ENCODE data around the gene CCDC185. TPM values are rescaled to one million over a fixed set of nuclear protein-coding genes. Genes with fewer than 3 reads are reported as not detected.

Gene CCDC185
- total RNA-seq, 1 experiment from 2014 or later = not detected

DNA sequence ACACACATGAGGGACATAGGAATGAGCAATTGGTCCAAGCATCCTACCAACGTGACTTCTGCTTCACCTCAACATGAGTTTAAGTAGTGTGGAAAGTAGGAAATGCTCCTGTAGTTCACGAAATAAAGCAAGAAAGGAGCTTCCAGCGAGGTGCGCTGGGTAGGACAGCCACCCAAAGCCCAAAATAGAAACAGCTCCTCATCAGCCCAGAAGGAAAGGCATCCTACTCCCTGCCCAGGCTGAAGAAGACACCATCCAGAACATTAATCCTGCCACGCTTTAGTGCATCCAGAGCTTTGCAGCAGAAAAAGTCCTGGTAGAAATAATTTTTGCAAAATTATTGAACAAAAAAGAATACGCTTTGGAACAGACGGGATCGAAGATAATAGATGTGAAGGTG lies 25.9 kb downstream of the CCDC185 start:
- Histone ChIP-seq H2AFZ (no peak overlapping the region), H3K9me3 (ENCODE audit: insufficient read depth, low read depth) (no peaks in the 10 kb centered on the region), H3K4me3 (no peak overlapping the region), H3K9me2 (ENCODE audit: insufficient read depth) (no peaks in the 10 kb centered on the region), H3K79me2 (ENCODE audit: low read depth) (no peaks in the 10 kb centered on the region), H3K4me1 (replicated peaks; ENCODE audit: insufficient read depth) (0 out of 2 replicates have a peak, but pooled peaks cover 4% of the 10 kb centered on the region), H3K27ac (no peak overlapping the region), H3K36me3 (ENCODE audit: low read depth) (no peaks in the 10 kb centered on the region), H3F3A (ENCODE audit: insufficient read depth, low read depth) (no peaks in the 10 kb centered on the region), H4K20me1 (ENCODE audit: insufficient read depth) (no peaks in the 10 kb centered on the region), H3K4me2 (no peak overlapping the region), H3K27me3 (ENCODE audit: insufficient read depth, low read depth) (0 out of 2 replicates have a peak, but pooled peaks cover 5% of the 10 kb centered on the region)
- BruUV-seq (replicated peaks) = no TSS peak
- intact Hi-C loops (cut with micrococcal nuclease; ENCODE audit: unreplicated experiment) = no loop called here
- TF ChIP-seq EZH2 (IDR thresholded peaks at IDR 0.05; ENCODE audit: low read depth) = no peak
- TF ChIP-seq, protein P1, sequence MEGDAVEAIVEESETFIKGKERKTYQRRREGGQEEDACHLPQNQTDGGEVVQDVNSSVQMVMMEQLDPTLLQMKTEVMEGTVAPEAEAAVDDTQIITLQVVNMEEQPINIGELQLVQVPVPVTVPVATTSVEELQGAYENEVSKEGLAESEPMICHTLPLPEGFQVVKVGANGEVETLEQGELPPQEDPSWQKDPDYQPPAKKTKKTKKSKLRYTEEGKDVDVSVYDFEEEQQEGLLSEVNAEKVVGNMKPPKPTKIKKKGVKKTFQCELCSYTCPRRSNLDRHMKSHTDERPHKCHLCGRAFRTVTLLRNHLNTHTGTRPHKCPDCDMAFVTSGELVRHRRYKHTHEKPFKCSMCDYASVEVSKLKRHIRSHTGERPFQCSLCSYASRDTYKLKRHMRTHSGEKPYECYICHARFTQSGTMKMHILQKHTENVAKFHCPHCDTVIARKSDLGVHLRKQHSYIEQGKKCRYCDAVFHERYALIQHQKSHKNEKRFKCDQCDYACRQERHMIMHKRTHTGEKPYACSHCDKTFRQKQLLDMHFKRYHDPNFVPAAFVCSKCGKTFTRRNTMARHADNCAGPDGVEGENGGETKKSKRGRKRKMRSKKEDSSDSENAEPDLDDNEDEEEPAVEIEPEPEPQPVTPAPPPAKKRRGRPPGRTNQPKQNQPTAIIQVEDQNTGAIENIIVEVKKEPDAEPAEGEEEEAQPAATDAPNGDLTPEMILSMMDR (conservative IDR thresholded peaks at IDR 0.05) = no peak
- POLR2A ChIA-PET (ENCODE audit: unreplicated experiment) = interaction anchor here (0.6 kb wide), 1 partner anchor 309 kb away, joined by 3 read pairs; no protein-coding TSS in a partner anchor
- DNase-seq = no peak
- CTCF ChIA-PET = no interaction called here

DNA sequence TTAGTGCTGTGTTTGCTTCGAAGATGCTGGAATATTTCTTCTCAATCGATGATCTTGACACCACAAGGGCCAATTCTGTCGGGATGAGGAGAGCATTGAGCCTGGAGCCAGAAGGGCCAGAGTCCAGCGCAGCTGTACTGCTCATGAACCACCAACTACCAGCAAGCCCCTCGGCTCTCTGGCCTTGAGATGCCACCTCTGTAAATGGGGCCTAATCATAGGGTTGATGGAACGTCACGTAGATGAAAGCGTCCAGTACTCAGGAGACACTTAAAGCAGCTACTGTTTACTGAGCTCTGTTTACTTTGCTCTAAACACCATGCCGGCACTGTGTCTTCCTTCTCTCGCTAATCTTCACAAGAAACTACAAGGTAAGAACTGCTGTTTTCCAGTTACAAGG lies 26.3 kb downstream of the CCDC185 start:
- Histone ChIP-seq H3F3A (ENCODE audit: insufficient read depth, low read depth) (no peaks in the 10 kb centered on the region), H3K4me2 (no peak overlapping the region), H3K27ac (no peak overlapping the region), H3K4me3 (no peak overlapping the region), H3K9me3 (ENCODE audit: insufficient read depth, low read depth) (no peaks in the 10 kb centered on the region), H3K4me1 (replicated peaks; ENCODE audit: insufficient read depth) (0 out of 2 replicates have a peak, but pooled peaks cover 4% of the 10 kb centered on the region), H3K9me2 (ENCODE audit: insufficient read depth) (no peaks in the 10 kb centered on the region), H4K20me1 (ENCODE audit: insufficient read depth) (no peaks in the 10 kb centered on the region), H3K79me2 (ENCODE audit: low read depth) (no peaks in the 10 kb centered on the region), H2AFZ (no peak overlapping the region), H3K36me3 (ENCODE audit: low read depth) (no peaks in the 10 kb centered on the region), H3K27me3 (ENCODE audit: insufficient read depth, low read depth) (0 out of 2 replicates have a peak, but pooled peaks cover 5% of the 10 kb centered on the region)
- POLR2A ChIA-PET (ENCODE audit: unreplicated experiment) = interaction anchor here (0.6 kb wide), 1 partner anchor 308 kb away, joined by 3 read pairs; no protein-coding TSS in a partner anchor
- intact Hi-C loops (cut with micrococcal nuclease; ENCODE audit: unreplicated experiment) = no loop called here
- no peak for DNase-seq
- CTCF ChIA-PET = no interaction called here
- no TSS peak for BruUV-seq (replicated peaks)
- TF ChIP-seq, protein P1 (conservative IDR thresholded peaks at IDR 0.05) = no peak
- no peak for TF ChIP-seq EZH2 (IDR thresholded peaks at IDR 0.05; ENCODE audit: low read depth)

DNA sequence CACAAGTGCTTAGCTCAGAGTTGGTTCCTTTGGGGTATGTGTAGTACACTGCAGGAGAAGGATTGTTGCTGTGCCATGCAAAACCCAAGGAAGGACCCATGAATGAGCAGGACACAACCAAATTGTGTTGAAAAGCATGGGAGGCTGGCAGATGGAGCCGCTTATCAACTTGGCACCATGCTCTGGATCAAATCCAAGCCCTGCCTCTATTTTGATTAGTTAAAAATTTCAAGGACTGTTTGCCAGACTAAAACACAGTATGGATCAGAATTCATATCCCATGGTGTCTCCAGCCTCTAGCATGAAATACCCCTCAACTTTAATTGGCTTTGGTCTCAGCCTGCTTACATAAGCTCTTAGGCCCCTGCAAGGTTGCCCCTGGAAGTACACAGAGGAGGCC lies 27.8 kb downstream of the CCDC185 start:
- no peaks in the 10 kb centered on the region for H3K9me2 ChIP-seq (ENCODE audit: insufficient read depth)
- CTCF ChIA-PET = no interaction called here
- H3K27ac ChIP-seq = no peak overlapping the region
- no peaks in the 10 kb centered on the region for H3K36me3 ChIP-seq (ENCODE audit: low read depth)
- TF ChIP-seq EZH2 (IDR thresholded peaks at IDR 0.05; ENCODE audit: low read depth) = no peak
- TF ChIP-seq, protein P1 (conservative IDR thresholded peaks at IDR 0.05) = no peak
- H3K9me3 ChIP-seq (ENCODE audit: insufficient read depth, low read depth) = no peaks in the 10 kb centered on the region
- no peak overlapping the region for H3K4me2 ChIP-seq
- DNase-seq = no peak
- no TSS peak for BruUV-seq (replicated peaks)
- 0 out of 2 replicates have a peak, but pooled peaks cover 5% of the 10 kb centered on the region for H3K27me3 ChIP-seq (ENCODE audit: insufficient read depth, low read depth)
- no peak overlapping the region for H2AFZ ChIP-seq
- intact Hi-C loops (cut with micrococcal nuclease; ENCODE audit: unreplicated experiment) = no loop called here
- no peaks in the 10 kb centered on the region for H3K79me2 ChIP-seq (ENCODE audit: low read depth)
- no peak overlapping the region for H3K4me3 ChIP-seq
- 0 out of 2 replicates have a peak, but pooled peaks cover 4% of the 10 kb centered on the region for H3K4me1 ChIP-seq (replicated peaks; ENCODE audit: insufficient read depth)
- POLR2A ChIA-PET (ENCODE audit: unreplicated experiment) = no interaction called here
- no peaks in the 10 kb centered on the region for H4K20me1 ChIP-seq (ENCODE audit: insufficient read depth)
- no peaks in the 10 kb centered on the region for H3F3A ChIP-seq (ENCODE audit: insufficient read depth, low read depth)

Measured in PC-9 (cell line).